Epithelial cell of proximal tubule (primary cell): ENCODE measurements around the gene TFPI. TPM values are rescaled to one million over a fixed set of nuclear protein-coding genes. Genes with fewer than 3 reads are reported as not detected.
A peak's percentile ranks its signal among the peaks of the same experiment; 100 is the strongest.

ENCODE experiments used
- DNase-seq: peaks from one replicate; pipeline ENCODE4 v3.0.0-alpha.2; 2011; ENCODE audit warnings: low read depth
- H3K4me3 ChIP-seq: 2 replicates; pipeline ENCODE4 v1.5.1; 2011; ENCODE audit warnings: low read depth, mild to moderate bottlenecking, low read length
- CTCF ChIP-seq: conservative IDR thresholded peaks from 2 replicates; pipeline ENCODE4 v1.5.1; 2012; ENCODE audit warnings: low read depth, mild to moderate bottlenecking, low read length
- total RNA-seq: library from RNA; depleted of rRNA; stranded (reverse); fragments of >200 nt; gene quantifications from 2 replicates; pipeline ENCODE4 v1.2.3, GENCODE V29; 2015

TFPI gene
- total RNA-seq, 1 donor from 2014 or later, result 99.7 TPM

GRCh38 chr2:187500585-187501359 is 53.5 kb downstream of the TFPI start:
- no peak overlapping the region for H3K4me3 ChIP-seq
- TF ChIP-seq CTCF, result peak; percentile 31
- DNase-seq, result no peak

GRCh38 chr2:187499941-187500532 is 54.2 kb downstream of the TFPI start:
- DNase-seq, result peak; percentile 15
- TF ChIP-seq CTCF, result peak; percentile 85
- H3K4me3 ChIP-seq, result no peak overlapping the region

GRCh38 chr2:187497858-187498463 is 56.3 kb downstream of the TFPI start:
- TF ChIP-seq CTCF, result peak; percentile 55
- H3K4me3 ChIP-seq, result no peak overlapping the region
- DNase-seq, result no peak

- no peak for TF ChIP-seq CTCF
- H3K4me3 ChIP-seq, result no peak overlapping the region
- no peak for DNase-seq
Measured at GRCh38 chr2:187497140-187497539, 57.1 kb downstream of the TFPI start.

- no peak overlapping the region for H3K4me3 ChIP-seq
- DNase-seq, result no peak
- no peak for TF ChIP-seq CTCF
Measured at GRCh38 chr2:187495324-187495723, 58.9 kb downstream of the TFPI start.

- no peak overlapping the region for H3K4me3 ChIP-seq
- DNase-seq, result no peak
- no peak for TF ChIP-seq CTCF
Measured at GRCh38 chr2:187493877-187494568, 60.2 kb downstream of the TFPI start.
